ENCODE measurements around the gene DENND1A.
A peak's percentile ranks its signal among the peaks of the same experiment; 100 is the strongest.

Gene DENND1A

DNA sequence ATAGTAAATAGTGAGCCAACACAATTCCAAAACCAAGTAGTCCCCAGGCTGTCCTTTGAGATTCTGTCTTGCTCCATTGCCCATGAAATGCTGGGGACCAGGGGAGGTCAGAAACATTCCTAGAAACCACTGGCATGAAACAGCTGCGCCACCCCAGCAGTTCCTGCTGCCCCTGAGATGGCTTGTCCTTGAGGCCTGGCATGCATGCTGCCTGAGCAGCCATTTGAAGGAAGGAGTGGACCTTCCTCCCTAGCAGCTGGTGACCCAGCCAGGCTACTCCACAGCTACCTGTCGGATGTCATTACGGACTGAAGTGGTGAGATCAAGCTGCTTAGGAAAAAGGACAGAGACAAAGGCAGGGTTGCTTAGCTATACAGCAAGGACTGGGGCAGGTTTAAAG is 260.6 kb downstream of the DENND1A start:
- peaks cover 36 to 61% (median 56%) of the 10 kb centered on the region in 11 experiments for H3K9me3 ChIP-seq (replicated peaks in 1 of 11)
- H3K27me3 ChIP-seq: no peaks in the 10 kb centered on the region
- peak overlapping the region in 3 of 11 experiments; percentile 6 to 52 (median 25); a peak in 3 of 22 replicates for H3K9ac ChIP-seq
- H3K4me2 ChIP-seq: peak overlapping the region in 8 of 11 experiments; percentile 44 to 76 (median 70); a peak in 16 of 22 replicates
- no peak for TF ChIP-seq Cebpa-rat (IDR thresholded peaks at IDR 0.05)
- H3K36me3 ChIP-seq: peaks cover 49 to 98% (median 73%) of the 10 kb centered on the region in 11 experiments
- H3K4me1 ChIP-seq: peaks cover 0 to 28% (median 16%) of the 10 kb centered on the region in 10 experiments; a peak in 16 of 20 replicates
- peak overlapping the region in 7 of 11 experiments; percentile 3 to 58 (median 26); a peak in 10 of 22 replicates for H3K27ac ChIP-seq
- no peak overlapping the region for H3K4me3 ChIP-seq
- H4K20me1 ChIP-seq: peaks cover 0 to 37% (median 0%) of the 10 kb centered on the region in 11 experiments; a peak in 3 of 22 replicates

DNA sequence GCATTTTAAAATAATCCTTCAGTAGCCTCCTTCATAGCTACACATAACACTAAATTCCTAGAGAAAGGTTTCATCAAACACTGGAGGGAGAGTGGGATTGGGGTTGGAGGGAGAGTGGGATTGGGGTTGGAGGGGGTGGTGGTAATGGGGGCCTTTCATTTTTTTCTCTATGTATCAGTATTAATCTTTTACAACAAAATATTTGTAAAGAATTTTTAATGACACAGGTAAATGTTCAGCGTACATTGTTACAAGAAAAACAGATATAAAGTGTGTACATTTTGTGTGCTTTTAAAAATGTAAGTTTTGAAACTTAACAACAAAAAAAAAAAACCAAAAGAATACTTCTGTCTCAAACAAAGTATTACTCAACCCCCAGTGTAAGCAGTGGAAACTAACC is 266.4 kb downstream of the DENND1A start:
- Histone ChIP-seq H3K27me3 (no peaks in the 10 kb centered on the region), H3K27ac (peak overlapping the region in 6 of 11 experiments; percentile 94 to 98 (median 96); a peak in 12 of 22 replicates), H3K4me1 (peaks cover 38 to 49% (median 44%) of the 10 kb centered on the region in 10 experiments), H3K36me3 (peaks cover 32 to 63% (median 49%) of the 10 kb centered on the region in 11 experiments), H4K20me1 (peaks cover 0 to 20% (median 0%) of the 10 kb centered on the region in 11 experiments; a peak in 3 of 22 replicates), H3K9me3 (replicated peaks in 1 of 11) (peaks cover 42 to 68% (median 58%) of the 10 kb centered on the region in 11 experiments), H3K9ac (no peak overlapping the region), H3K4me3 (no peak overlapping the region; a peak in 1 of 20 replicates), H3K4me2 (no peak overlapping the region)
- no peak for TF ChIP-seq Cebpa-rat (IDR thresholded peaks at IDR 0.05)

DNA sequence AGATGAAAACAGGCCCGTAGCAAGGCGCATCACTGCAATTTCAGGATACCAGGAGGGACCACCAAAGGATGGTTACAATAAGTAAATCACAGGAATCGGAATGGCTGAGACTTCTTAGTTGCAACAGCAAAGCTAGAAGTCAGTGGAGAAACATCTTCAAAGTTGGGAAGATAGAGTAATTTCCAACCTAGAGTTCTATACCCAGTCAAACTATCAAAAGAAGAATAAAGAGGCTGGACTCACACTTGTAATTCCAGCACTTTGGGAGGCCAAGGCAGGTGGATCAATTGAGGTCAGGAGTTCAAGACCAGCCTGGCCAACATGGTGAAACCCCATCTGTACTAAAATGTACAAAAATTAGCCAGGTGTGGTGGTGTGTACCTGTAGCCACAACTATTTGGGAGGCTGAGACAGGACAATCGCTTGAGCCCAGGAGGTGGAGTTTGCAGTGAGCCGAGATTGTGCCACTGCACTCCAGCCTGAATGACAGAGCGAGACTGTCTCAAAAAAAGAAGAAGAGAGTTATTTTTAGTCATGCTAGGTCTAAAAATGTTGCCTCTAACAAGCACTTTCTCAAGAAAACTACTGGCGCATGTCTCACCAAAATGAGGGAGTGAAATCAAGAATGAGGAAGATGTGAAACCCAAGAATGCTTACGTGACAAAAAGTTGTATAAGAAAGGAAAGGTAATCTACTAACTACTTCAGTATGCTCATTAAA is 267.7 kb downstream of the DENND1A start:
- Histone ChIP-seq H3K9ac (peak overlapping the region in 8 of 11 experiments; percentile 49 to 89 (median 80); a peak in 14 of 22 replicates), H3K9me3 (replicated peaks in 1 of 11) (peaks cover 42 to 56% (median 49%) of the 10 kb centered on the region in 11 experiments), H3K4me3 (peak overlapping the region in 7 of 10 experiments; percentile 2 to 32 (median 22); a peak in 10 of 20 replicates), H4K20me1 (peaks cover 0 to 21% (median 0%) of the 10 kb centered on the region in 11 experiments; a peak in 3 of 22 replicates), H3K36me3 (peaks cover 24 to 50% (median 36%) of the 10 kb centered on the region in 11 experiments), H3K27me3 (no peaks in the 10 kb centered on the region), H3K4me1 (peaks cover 46 to 57% (median 51%) of the 10 kb centered on the region in 10 experiments), H3K27ac (peak overlapping the region in 10 of 11 experiments; percentile 50 to 98 (median 94); a peak in 21 of 22 replicates), H3K4me2 (peak overlapping the region; percentile 20 to 94 (median 75); a peak in 19 of 22 replicates)
- peak in 4 of 11 experiments; percentile 11 to 62 (median 48); a peak in 5 of 22 replicates for TF ChIP-seq Cebpa-rat (IDR thresholded peaks at IDR 0.05)

DNA sequence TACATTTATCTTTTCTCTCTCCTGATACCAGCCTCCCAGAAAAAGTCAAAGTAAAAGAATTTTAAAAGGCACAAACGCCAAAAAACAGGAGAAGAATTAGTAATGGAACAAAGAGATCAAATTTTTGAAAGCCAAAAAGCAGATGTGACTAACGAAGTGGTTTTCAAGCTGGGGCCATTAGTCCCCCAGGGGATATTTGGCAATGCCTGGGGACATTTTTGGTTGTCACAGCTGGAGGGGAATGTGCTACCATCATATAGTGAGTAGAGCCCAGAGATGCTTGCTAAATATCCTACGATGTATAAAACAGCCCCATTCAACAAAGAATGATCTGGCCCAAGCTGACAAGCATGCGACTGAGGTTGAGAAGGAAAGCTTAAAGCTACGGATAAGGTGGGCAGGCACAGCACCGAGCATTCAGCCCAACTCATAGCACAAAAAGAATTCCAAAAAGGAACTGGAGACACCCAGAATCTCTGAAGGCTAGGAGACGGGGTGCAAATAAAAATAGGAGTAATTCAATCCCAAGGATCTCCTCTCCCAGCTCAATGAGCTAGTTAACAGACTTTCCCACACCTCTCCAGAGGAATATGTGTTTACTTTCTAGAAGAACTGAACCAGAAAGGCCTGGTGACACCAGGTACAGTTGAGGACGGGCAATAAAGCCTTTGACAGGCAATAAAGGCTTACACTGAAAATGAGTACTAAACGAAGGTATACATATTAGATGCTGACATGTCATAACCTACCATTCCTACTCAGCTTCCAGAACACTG is 269.0 kb downstream of the DENND1A start:
- peak in 9 of 11 experiments; percentile 45 to 97 (median 90); a peak in 17 of 22 replicates for TF ChIP-seq Cebpa-rat (IDR thresholded peaks at IDR 0.05)
- Histone ChIP-seq H3K9me3 (replicated peaks in 1 of 11) (peaks cover 33 to 46% (median 40%) of the 10 kb centered on the region in 11 experiments), H3K27ac (peak overlapping the region in 10 of 11 experiments; percentile 50 to 98 (median 94); a peak in 20 of 22 replicates), H4K20me1 (peaks cover 0 to 23% (median 0%) of the 10 kb centered on the region in 11 experiments; a peak in 4 of 22 replicates), H3K36me3 (peaks cover 19 to 47% (median 28%) of the 10 kb centered on the region in 11 experiments), H3K4me2 (peak overlapping the region; percentile 57 to 95 (median 83)), H3K27me3 (no peaks in the 10 kb centered on the region), H3K4me3 (peak overlapping the region in 4 of 10 experiments; percentile 24 to 32 (median 27); a peak in 5 of 20 replicates), H3K9ac (peak overlapping the region in 9 of 11 experiments; percentile 52 to 89 (median 81); a peak in 19 of 22 replicates), H3K4me1 (peaks cover 50 to 70% (median 60%) of the 10 kb centered on the region in 10 experiments)

DNA sequence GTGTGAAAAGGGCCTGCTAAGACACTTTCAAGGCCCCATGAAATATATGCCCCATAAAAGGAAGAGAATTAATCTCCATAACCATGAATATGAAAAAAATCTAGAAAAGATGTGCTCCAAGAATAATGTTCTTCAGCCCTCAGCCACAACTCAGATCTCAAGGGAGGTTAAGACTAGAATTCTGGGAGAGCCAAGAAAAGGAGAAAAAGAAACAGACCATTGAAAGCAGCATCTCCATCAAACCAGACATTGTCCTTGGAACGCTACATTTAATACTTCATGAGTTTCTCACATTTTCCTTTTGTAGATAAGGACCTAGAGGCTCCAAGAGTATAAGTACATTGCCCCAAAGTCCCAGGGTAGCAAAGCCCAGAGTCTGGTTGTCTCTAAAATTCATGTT is 270.6 kb downstream of the DENND1A start:
- peaks cover 18 to 31% (median 25%) of the 10 kb centered on the region in 11 experiments for H3K9me3 ChIP-seq (replicated peaks in 1 of 11)
- H3K9ac ChIP-seq: peak overlapping the region in 9 of 11 experiments; percentile 54 to 89 (median 81); a peak in 19 of 22 replicates
- peaks cover 50 to 83% (median 66%) of the 10 kb centered on the region in 10 experiments for H3K4me1 ChIP-seq
- TF ChIP-seq Cebpa-rat (IDR thresholded peaks at IDR 0.05): no peak
- H3K4me3 ChIP-seq: peak overlapping the region in 5 of 10 experiments; percentile 16 to 37 (median 22); a peak in 6 of 20 replicates
- no peaks in the 10 kb centered on the region for H3K27me3 ChIP-seq
- H3K27ac ChIP-seq: peak overlapping the region in 10 of 11 experiments; percentile 52 to 98 (median 94); a peak in 19 of 22 replicates
- peaks cover 6 to 46% (median 27%) of the 10 kb centered on the region in 11 experiments; a peak in 21 of 22 replicates for H3K36me3 ChIP-seq
- peaks cover 0 to 36% (median 0%) of the 10 kb centered on the region in 11 experiments; a peak in 3 of 22 replicates for H4K20me1 ChIP-seq
- peak overlapping the region; percentile 38 to 95 (median 84); a peak in 21 of 22 replicates for H3K4me2 ChIP-seq

DNA sequence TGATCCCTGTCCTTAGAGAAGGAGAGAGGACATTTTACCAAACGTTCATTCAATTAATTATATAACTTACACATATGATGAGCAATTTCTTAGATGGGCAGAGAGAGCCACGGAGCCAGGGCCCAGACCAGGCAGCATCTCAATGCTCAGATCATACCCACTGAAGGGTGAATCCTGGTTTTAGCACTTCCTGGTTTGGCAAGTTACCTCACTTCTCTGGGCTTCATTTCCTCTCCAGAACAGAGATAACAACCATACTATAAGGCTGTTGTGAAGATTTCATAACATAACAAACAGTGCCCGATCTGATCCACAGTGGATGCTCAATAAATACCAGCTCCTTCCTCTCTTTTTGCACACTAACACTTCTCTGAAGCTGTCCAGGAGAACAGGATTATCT is 271.1 kb downstream of the DENND1A start:
- peaks cover 50 to 85% (median 66%) of the 10 kb centered on the region in 10 experiments for H3K4me1 ChIP-seq
- peak overlapping the region in 10 of 11 experiments; percentile 52 to 98 (median 94); a peak in 19 of 22 replicates for H3K27ac ChIP-seq
- peaks cover 0 to 39% (median 0%) of the 10 kb centered on the region in 11 experiments; a peak in 3 of 22 replicates for H4K20me1 ChIP-seq
- H3K4me2 ChIP-seq: peak overlapping the region; percentile 38 to 95 (median 84); a peak in 21 of 22 replicates
- H3K9ac ChIP-seq: peak overlapping the region in 9 of 11 experiments; percentile 54 to 89 (median 81); a peak in 19 of 22 replicates
- peak overlapping the region in 5 of 10 experiments; percentile 16 to 41 (median 28); a peak in 8 of 20 replicates for H3K4me3 ChIP-seq
- peak in 6 of 11 experiments; percentile 25 to 88 (median 68); a peak in 14 of 22 replicates for TF ChIP-seq Cebpa-rat (IDR thresholded peaks at IDR 0.05)
- H3K9me3 ChIP-seq (replicated peaks in 1 of 11): peaks cover 14 to 26% (median 20%) of the 10 kb centered on the region in 11 experiments
- no peaks in the 10 kb centered on the region for H3K27me3 ChIP-seq
- peaks cover 3 to 49% (median 32%) of the 10 kb centered on the region in 11 experiments; a peak in 20 of 22 replicates for H3K36me3 ChIP-seq

DNA sequence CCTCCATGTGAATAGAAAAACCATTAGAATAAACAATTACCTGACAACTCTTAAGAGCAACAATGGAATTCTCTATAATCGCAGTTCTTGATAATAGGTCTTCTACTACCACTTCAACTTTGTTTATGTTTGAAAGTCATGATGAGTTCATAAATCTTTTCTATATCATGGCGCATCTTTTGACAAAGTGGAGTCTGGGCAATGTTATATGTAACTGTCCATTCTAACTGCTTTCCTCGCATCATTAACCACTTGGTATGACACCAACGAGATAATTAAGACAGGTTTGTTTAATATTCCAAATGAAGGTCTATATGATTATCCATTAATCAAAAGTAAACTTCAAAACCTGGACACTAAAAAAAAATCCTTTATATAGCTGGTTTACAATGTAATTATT is 272.0 kb downstream of the DENND1A start:
- H3K9ac ChIP-seq: peak overlapping the region in 1 of 11 experiments; percentile 80; a peak in 2 of 22 replicates
- H3K27me3 ChIP-seq: no peaks in the 10 kb centered on the region
- peaks cover 0 to 55% (median 33%) of the 10 kb centered on the region in 11 experiments; a peak in 19 of 22 replicates for H3K36me3 ChIP-seq
- peak overlapping the region in 9 of 11 experiments; percentile 75 to 98 (median 95); a peak in 17 of 22 replicates for H3K27ac ChIP-seq
- H3K4me1 ChIP-seq: peaks cover 50 to 83% (median 66%) of the 10 kb centered on the region in 10 experiments
- no peak overlapping the region for H3K4me3 ChIP-seq
- peaks cover 0 to 39% (median 0%) of the 10 kb centered on the region in 11 experiments; a peak in 3 of 22 replicates for H4K20me1 ChIP-seq
- TF ChIP-seq Cebpa-rat (IDR thresholded peaks at IDR 0.05): no peak
- peak overlapping the region in 9 of 11 experiments; percentile 0 to 95 (median 76); a peak in 14 of 22 replicates for H3K4me2 ChIP-seq
- H3K9me3 ChIP-seq (replicated peaks in 1 of 11): peaks cover 11 to 18% (median 16%) of the 10 kb centered on the region in 11 experiments
